ENCODE data around the gene JAZF1.

Gene JAZF1

DNA sequence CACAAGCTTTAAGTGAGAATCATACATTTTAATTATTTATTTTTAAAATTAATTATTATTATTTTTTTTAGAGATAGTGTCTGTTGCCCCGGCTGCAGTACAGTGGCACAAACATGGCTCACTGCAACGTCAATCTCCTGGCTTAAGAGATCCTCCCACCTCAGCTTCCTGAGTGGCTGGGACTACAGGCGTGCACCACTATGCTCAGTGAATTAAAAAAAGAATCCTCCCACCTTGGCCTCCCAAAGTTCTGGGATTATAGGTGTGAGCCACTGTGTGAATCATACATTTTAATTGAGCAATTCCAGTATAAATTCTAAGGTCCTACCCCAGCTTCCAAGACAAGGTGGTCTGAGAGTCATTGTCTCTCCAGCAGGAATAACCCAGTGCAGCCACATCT lies 172.4 kb downstream of the JAZF1 start:
- DNase-seq (ENCODE audit: low read depth, low spot score) = no peak
- TF ChIP-seq, protein P1, sequence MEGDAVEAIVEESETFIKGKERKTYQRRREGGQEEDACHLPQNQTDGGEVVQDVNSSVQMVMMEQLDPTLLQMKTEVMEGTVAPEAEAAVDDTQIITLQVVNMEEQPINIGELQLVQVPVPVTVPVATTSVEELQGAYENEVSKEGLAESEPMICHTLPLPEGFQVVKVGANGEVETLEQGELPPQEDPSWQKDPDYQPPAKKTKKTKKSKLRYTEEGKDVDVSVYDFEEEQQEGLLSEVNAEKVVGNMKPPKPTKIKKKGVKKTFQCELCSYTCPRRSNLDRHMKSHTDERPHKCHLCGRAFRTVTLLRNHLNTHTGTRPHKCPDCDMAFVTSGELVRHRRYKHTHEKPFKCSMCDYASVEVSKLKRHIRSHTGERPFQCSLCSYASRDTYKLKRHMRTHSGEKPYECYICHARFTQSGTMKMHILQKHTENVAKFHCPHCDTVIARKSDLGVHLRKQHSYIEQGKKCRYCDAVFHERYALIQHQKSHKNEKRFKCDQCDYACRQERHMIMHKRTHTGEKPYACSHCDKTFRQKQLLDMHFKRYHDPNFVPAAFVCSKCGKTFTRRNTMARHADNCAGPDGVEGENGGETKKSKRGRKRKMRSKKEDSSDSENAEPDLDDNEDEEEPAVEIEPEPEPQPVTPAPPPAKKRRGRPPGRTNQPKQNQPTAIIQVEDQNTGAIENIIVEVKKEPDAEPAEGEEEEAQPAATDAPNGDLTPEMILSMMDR (IDR thresholded peaks at IDR 0.05; ENCODE audit: low read depth, low read length) = no peak
- in situ Hi-C loops (cut with HindIII; ENCODE audit: low sequenced_read_pairs) = no loop called here

DNA sequence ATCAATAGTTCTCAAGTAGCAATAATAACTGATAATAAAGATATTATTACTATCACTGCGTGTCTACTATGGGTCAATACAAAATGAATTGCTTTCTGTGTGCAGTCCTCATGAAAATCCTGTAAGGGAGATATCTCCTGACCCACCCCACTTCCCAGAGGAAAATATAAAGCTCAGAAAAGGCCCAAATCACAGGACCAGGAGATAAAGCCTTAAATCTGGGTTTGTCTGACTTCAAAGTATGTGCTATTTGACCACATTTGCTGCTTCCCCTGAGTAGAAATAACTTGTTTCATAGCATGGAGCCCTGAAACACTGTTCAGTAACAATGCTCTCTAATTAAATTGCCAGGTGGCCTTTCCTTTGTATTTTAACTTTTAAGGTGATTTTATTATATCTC lies 174.1 kb downstream of the JAZF1 start:
- no peak for DNase-seq (ENCODE audit: low read depth, low spot score)
- TF ChIP-seq, protein P1 (IDR thresholded peaks at IDR 0.05; ENCODE audit: low read depth, low read length) = no peak
- H3K4me3 ChIP-seq (ENCODE audit: low read depth, low read length) = no peak overlapping the region
- in situ Hi-C loops (cut with HindIII; ENCODE audit: low sequenced_read_pairs) = no loop called here

More for the DNA sequence above, 172.4 kb downstream of the JAZF1 start:
- H3K4me3 ChIP-seq (ENCODE audit: low read depth, low read length) = no peak overlapping the region

DNA sequence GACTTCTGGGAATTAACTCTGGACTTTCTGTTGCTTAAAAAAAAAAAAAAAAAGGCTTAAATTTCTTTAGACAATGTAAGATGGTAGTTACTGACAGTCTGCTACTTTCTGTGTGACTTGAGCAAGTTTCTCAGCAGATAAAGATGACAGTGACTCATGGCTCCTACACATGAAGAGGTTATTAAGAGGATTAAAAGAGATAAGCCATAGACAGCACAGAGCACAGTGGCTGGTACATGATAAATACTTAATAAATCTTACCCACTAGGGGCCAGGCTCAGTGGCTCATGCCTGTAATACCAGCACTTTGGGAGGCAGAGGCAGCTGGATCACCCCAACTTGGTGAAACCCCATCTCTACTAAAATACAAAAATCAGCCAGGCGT lies 174.8 kb downstream of the JAZF1 start:
- H3K4me3 ChIP-seq (ENCODE audit: low read depth, low read length) = no peak overlapping the region
- TF ChIP-seq, protein P1 (IDR thresholded peaks at IDR 0.05; ENCODE audit: low read depth, low read length) = no peak
- in situ Hi-C loops (cut with HindIII; ENCODE audit: low sequenced_read_pairs) = no loop called here
- DNase-seq (ENCODE audit: low read depth, low spot score) = no peak

DNA sequence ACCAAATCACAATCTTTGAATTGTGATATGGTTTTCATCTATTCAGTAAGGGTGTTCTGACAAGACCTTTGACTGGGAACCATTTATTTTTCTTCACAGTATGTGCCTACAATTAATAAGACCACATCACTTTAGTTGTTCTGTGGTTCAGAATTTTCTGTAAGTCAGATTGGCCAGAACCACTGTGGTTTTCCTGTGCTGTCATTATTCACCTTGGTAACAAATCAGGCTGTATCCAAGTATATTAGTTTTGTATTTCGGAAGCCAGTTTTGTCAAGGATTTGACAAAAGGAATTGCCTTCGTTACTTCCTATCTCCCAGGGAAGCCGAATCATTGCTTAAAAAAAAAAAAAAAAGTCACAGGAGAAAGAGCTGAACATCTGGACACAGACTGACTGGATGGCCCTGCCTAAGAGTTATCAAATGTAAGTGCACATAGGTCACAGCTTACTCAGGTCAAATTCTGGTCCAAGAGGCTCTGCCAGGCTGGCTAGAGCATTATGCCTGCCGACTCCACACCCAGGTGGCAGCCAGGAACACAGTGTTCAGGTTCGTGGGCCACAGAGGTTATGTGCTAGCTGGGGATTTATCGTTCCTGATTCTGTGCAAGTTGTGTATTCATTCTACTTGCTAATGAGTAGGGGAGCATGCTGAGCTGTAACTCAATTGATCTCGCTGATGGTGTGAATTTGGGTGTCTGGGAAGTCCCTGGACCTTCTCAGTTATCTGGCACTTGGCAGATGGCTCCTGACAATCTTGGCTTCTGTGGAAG lies 175.3 kb downstream of the JAZF1 start:
- in situ Hi-C loops (cut with HindIII; ENCODE audit: low sequenced_read_pairs) = no loop called here

DNA sequence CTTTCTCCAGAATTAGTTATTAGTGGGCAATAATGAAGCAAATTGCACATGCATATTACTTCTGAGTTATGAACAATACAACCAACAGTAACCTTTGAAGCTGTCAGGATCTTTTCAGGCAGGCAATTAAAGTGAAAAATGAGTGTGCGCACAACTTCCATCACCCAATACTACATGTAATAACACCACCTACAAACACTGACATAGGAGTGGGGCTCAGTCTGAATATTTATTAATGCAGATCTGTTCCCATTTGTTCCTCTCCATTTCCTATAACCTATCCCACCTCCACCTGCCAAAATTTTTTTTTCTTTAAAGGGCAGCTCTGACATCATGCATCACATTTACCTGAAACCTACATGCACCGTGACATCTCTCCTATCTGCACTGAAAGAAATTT lies 177.2 kb downstream of the JAZF1 start:
- no peak overlapping the region for H3K4me3 ChIP-seq (ENCODE audit: low read depth, low read length)
- TF ChIP-seq, protein P1 (IDR thresholded peaks at IDR 0.05; ENCODE audit: low read depth, low read length) = no peak
- no peak for DNase-seq (ENCODE audit: low read depth, low spot score)
- in situ Hi-C loops (cut with HindIII; ENCODE audit: low sequenced_read_pairs) = no loop called here

More for the DNA sequence above, 175.3 kb downstream of the JAZF1 start:
- H3K4me3 ChIP-seq (ENCODE audit: low read depth, low read length) = no peak overlapping the region
- TF ChIP-seq, protein P1 (IDR thresholded peaks at IDR 0.05; ENCODE audit: low read depth, low read length) = no peak
- DNase-seq (ENCODE audit: low read depth, low spot score) = peak; percentile 56

DNA sequence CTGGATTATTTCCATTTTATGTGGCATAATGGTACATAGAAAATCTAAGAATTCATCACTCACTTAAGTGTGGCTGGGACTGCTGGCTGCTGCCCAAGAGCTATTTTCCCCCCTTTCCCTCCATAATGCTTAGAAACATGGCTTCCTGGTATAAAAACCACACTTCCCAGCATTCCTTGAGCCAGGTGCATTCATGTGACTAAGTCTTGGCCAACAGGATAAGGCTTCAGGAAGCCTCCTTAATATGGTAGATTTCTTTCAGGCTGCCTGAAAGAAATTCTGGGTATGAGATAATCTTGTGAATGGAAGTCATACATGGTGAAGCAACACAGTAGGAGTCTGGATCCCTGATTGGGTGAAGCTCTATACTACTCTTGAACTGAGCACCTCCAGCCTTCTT lies 178.0 kb downstream of the JAZF1 start:
- no peak overlapping the region for H3K4me3 ChIP-seq (ENCODE audit: low read depth, low read length)
- TF ChIP-seq, protein P1 (IDR thresholded peaks at IDR 0.05; ENCODE audit: low read depth, low read length) = no peak
- in situ Hi-C loops (cut with HindIII; ENCODE audit: low sequenced_read_pairs) = no loop called here
- DNase-seq (ENCODE audit: low read depth, low spot score) = no peak
